Iris pigment epithelial cell (primary cell): ENCODE measurements around the gene DNAH9.

Experiments
- DNase-seq: peaks from one replicate; pipeline ENCODE4 v3.0.0-alpha.2; 2011; ENCODE audit warnings: low read depth

The DNAH9 gene

DNA sequence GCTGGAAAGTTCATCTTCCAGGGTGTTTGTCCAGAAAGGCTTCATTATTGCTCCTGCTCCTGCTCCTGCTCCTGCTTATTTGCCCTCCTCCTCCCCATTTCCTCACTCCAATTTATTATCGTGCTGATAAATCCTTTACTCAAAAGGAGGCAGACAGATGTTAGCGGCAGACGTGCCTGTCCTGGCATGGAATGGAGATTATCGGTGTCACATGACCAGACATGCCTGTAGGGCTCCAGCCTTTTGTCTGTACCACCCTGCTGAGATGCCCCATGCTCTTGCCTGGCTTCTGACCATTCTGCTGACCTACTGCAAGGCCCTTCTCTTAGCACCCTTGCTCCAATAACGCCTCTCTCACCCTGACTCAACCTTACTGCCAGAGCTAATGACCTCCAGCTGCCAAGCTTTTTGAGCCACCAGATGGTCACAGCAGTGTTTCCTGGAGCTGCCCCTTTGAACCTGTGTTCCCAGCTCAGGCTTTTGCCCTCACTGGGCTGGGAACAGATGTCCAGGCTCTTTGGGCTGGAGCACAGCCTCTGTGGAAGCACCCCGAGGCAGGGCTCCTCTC is 12.8 kb downstream of the DNAH9 start:
- no peak for DNase-seq

DNA sequence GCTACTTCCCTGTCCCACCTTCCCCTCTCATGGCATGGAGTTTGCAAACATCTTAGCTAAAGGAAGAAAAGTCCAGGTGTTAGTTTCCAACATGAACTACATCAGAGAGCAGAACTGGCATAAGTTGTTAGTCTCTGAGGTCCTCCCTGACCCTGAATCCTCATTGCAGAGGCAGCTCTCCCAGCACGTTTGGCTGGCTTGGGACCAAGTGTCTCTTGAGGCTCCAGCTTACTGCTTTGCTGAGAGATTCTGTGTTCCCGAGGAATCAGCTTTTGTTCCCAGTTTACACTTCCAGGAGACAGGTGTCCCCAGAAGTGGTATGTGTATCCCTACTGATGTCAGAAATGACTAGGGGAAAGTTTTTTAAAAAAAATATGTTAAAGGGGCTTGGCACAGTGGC is 14.7 kb downstream of the DNAH9 start:
- DNase-seq = no peak

DNA sequence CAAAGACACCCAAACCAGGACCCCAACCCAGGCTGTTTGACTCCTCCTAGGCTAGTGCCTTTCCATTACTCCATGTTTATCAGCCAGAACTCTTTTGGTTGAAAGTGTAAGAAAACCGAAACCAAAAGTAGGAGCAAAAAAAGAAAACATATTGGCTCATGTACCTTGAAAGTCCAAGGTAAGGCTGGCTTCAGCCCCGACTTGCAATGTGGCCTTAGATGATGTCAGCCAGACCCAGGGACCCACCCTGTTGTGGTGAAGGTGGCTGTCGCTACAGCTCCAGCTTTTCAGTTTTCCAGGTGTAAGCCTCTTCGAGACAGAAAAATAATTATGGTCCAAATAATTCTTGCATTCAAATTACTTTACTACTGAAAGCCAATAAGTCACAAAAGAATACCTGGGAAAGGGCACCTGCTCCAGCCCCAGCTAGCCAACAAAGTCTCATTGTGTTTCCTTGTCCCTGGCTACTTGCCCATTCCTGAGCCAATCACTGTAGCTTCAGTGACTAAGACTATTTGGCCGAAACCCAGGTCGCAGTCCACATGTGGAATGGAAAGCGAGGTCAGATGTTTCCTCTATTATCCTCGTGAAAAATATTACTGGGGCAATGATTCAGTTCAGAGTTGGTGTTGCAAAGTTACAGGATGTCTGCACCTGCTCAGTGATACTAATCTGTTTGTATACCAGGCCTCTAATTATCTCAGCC is 20.7 kb downstream of the DNAH9 start:
- no peak for DNase-seq

DNA sequence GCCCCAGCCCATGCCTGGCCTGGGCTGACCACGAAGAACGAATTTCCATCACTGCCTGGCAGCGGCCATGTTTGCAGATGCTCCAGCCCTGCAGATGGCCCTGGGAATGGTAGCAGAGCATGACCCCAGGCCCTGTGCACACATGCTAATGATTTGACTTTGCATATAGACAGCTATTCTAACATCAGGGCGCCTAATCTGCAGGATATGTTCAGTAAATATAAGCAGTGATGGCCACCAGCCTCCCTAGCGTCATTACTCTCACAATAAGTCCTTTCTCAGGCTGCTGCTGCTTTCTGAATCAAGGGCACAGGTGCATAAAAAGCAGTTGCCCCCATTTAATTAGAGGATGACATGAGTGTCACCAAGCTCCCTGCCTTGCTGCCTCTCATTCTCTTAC is 24.2 kb downstream of the DNAH9 start:
- no peak for DNase-seq

DNA sequence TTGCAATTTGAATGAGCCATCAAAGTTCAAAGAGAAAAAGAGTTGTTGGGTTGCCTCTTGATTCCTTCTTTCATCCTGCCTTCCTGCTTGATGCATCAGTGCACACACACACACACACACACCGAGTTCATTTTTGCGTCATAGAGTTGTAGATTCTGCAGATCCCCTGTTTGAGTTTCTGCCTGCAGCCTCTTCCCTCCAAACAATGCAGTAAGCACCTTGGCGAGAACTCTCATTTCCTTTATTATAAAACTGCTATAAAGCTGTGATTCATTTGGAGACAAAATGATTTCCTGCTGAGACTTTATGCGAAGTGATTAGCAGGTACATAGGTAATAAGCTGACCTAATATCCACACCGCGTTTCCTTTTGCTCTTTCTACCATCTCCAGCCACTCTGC is 26.7 kb downstream of the DNAH9 start:
- DNase-seq = no peak

DNA sequence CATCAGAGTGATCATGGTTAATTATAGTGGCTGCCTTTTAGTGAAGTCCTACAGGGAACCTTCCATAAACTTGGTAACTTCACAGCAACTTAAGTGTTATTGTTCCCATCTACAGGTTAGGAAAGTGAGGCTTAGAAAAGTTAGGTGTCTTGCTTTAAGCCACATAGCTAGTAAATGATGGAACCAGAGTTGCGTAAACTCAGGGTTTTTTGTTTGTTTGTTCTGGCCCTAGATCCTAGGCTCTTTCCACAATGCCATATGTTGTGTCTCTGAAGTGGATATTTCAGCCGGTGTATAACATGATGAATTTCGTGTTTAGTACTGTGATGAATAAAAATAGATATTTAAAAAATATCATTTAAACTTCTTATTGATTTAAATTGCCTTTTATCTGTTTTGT is 27.6 kb downstream of the DNAH9 start:
- DNase-seq = no peak

DNA sequence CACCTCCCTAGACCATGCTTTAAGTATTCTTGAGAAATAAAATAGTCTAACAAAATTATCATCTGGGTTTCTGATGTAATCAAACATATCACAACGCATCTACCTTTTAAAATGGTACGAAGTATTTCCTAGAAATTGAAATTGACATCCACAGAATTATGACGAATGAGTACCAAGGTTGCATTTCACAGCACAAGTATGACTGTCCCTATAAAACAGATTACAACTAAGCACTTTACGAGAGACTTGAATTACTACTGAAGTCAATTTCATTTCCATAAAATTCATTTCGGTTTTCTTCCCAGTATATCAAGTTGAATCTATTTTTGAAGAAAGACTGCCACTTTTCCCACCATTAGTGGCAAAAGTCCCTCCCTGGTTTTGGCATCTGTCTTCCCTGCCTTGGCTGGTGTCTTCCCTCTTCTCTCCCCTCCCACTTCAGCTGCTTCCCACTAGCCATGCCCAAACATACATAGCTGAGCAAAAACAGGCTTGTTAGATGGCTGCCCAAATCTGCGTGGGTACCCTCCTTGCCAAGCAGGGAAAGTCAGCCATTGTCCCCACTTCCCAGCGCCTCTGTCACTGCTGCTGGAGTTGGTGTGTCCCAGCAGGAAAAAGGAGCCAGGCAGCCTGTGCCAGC is 29.2 kb downstream of the DNAH9 start:
- DNase-seq = no peak

DNA sequence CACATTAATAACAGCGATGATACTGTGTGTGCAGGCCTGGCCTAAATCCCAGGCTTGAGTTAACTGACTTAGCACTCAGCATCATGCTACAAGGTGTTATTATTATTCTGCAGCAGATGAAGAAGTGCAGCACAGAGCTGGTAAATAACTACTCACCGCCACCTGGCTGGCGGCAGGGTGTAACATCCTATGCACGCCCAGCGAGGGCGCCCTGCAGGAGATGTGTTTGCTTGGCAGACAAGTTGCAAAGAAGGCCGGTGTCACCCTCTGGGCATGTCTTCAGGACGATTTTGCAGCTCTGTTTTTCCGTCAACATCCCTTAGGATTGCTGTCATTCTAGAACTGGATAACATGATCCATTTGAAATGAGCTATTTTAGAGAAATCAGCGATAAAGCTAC is 30.1 kb downstream of the DNAH9 start:
- no peak for DNase-seq

DNA sequence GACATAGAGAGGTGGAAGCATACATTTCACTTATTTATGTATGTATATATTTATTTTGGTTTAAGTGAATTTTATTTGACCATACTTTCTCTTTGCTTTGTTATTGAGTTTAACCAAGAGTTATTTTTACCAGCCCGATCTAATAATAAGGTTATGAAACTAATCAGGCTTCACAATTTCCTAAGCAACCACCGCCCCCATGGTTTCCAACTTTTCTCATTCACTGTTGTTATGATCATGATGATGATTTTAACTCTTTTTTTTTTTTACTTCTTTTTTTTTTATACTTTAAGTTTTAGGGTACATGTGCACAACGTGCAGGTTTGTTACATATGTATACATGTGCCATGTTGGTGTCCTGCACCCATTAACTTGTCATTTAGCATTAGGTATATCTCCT is 30.6 kb downstream of the DNAH9 start:
- no peak for DNase-seq

DNA sequence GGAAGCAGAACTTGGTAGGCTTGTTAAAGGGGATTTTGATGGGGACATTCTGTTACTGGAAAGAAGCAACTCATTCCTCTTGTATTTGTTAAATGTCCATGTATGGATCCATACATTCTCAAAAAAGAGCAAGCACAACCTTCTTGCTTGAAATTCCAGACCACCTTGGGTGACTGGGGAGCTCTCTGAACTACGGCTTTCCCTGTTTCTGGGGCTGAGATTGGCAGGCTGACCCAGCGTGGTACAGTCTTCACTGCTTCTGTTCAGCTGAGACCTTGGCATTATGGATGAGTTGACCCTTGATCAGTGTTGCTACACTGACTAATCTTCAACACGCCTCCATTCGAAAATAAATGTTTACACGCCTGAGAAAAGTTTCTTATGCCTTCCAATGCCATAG is 38.5 kb downstream of the DNAH9 start:
- no peak for DNase-seq

DNA sequence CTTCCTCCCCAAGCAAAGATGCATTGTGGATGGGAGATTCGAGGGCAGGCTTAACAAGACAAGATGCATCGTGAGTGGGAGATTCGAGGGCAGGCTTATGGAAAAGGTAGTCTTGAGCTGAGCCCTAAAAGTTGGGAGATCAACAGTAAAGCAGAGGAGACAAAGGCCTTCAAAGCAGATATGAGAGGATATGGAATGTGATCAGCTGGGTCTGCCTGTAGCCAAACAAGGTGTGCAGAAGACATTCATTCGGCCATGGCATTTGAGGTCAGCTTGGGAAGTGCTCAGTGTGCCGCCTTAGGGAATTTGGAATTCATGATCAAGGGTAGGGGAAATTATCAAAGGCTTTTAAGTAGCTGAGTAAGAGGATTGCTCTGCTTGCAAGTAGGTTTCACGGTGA is 39.5 kb downstream of the DNAH9 start:
- no peak for DNase-seq

DNA sequence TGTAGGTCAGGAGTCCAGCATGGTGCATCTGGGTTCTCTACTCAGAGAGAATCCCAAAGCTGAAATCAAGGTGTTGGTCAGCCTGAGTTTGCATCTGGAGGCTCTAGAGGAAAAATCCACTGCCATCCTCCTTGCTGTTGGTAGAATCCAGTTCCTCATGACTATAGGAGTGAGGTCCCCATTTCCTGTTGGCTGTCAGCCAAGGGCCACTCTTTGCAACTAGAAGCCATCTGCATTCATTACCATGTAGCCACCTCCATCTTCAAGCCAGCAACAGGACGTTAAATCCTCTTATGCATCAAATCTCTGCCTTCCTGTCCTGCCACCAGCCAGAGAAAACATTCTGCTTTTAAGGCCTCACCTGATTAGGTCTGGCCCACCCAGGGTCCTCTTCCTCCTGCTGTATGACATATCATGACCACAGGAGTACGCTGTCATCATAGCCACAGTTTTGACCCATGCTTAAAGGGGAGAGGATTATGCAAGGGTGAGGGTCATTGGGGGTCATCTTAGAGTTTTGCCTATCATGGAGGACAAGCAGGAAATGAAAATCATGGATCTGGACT is 40.5 kb downstream of the DNAH9 start:
- DNase-seq = no peak

DNA sequence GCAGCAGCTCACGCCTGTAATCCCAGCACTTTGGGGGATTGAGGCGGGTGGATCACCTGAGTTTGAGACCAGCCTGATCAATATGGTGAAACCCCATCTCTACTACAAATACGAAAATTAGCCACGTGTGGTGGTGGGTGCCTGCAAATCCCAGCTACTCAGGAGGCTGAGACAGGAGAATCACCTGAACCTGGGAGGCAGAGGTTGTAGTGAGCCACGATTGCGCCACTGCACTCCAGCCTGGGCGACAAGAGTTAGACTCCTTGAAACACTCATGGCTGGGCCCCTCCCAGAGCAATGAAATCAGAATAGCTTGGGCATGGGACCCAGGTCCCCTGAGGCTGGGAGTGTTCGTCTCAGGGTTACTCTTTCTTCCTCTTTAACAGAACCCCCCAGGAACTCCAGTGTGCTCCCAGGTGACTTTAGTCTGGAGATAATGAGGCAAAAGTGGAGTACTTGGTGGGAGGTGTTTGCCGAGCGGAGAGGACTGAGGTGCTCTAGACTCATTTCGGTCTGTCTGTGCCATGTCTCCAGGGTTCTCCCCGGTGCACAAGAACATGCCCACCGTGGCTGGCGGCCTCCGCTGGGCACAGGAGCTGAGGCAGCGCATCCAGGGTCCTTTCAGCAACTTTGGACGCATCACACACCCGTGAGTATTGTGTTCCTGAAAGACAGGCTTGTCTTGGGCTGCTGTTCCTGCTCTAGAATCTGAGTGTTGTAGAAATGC is 41.6 kb downstream of the DNAH9 start:
- no peak for DNase-seq

DNA sequence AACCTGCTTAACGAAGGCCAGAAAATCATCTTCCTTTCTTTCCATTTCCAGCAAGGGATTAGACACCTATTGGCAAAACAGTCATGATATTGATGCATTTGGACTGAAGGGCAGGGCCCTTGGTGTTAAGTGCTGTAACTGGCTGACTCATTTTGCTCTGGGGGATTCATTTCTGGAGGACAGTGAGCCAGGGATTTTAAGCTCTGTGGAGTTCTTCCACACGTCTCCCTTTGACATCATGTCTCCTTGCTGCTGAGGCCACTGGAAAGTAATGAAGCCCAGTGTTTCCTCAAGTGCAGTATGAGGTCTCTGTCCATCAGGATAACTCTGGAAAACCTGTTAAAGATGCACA is 42.2 kb downstream of the DNAH9 start:
- no peak for DNase-seq

DNA sequence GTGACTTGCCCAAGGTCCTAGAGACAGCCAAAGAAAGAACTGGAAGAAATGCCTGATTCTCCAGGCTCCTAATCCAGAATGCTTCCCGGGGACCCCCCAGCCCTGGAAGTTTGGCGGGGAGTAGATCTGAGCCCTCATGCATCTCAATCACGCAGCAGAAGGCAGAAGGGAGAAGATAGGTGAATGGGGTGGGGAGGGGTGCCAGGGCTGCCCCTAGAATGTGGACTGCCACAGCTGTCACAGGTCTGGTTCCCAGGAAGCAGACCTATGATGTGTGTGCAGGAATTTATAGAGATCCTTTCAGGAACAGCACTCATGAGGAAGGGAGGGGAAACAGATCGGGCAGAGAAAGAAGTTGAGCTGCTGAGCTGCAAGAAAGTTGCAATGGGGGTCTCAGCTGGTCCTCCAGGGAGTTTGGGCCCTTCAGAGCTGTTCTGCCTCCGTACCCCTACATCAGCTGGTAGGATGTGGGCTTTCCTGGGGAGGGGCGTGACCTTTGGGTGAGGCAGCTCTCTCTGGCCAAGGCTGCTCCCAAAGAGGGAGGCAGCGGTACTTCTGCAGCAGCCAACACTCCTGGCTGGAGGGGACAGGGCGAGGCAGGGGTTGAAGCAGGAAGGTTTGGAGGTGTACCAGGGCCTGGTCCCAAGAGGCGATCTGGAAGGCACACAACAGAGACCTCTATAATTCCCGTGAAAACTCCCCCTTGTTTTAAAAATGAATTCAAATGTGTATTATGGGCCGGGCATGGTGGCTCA is 43.4 kb downstream of the DNAH9 start:
- no peak for DNase-seq

DNA sequence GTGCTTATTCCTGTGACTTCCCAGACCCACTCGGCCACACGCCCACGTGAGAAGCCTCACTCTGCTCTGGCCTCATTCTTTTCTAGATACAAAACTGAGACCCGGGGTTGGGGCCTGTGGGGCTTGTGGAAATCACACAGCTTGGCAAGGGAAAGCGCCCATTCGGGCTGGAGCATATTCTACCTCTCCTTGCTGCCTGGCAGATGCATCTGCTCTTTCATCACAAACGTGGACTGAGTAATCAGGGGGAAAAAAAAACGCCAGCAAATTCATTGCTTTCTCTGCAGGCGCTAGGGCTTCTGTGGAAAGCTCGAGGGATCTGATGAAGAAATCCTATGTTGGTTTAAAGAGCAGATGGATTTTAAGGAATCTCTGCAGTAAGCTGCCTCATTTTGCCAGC is 44.4 kb downstream of the DNAH9 start:
- DNase-seq = no peak

DNA sequence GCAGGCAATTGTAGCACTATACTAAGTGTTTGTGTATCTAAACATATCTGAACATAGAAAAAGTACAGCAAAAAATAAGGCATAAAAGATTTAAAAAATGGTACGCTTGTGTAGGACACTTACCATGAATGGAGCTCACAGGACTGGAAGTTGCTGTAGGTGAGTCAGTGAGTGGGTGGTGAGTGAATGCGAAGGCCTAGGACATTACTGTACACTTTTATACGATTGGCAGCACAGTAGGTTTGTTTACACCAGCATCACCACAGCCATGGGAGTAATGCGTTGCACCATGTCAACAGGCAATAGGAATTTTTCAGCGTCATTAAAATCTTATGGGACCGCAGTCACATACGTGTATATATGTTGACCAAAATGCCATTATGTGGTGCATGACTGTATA is 45.6 kb downstream of the DNAH9 start:
- no peak for DNase-seq

DNA sequence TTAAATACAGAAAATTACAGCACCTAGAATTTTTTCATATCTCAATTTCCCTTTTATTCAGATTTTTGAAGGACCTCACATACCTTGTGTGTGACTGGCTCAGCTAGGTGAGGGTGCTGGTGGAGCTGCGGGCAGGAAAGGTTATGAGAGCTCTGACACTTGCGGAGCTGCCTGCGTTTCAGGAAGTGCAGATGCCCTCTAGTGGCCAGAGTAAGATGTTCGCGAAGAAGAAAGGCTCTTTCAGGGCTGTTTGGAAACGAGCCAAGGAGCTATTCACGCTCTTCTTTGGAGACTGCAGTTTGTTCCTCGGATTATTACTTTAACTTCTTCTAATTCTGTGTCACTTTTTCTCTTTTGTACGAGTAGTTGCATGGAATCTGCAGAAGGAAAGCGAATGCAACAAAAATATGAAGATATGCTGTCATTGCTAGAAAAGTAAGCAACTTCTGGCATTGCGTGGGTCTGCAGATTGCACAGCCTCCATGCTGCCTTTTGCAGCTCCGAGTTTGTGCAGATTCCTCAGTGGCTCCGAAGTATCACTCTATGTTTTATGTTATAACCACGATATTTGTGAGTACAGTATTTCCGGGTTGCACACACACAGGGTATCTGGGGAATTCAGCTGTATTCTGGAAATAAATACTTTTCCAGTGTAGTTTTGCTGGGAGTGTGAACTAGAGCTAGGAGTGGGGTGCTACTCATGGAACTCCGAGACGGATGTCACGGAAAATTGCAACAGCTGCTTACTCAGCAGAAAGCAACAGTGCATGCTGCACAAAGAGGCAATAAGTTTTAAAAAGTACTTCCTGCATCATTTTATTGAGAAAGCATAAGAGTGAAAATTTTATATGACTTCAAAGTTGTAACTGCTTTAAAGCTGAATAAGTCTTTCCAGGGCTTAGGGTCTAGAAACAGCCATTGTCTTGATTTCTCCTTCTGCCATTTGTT is 46.3 kb downstream of the DNAH9 start:
- DNase-seq = peak; percentile 67

DNA sequence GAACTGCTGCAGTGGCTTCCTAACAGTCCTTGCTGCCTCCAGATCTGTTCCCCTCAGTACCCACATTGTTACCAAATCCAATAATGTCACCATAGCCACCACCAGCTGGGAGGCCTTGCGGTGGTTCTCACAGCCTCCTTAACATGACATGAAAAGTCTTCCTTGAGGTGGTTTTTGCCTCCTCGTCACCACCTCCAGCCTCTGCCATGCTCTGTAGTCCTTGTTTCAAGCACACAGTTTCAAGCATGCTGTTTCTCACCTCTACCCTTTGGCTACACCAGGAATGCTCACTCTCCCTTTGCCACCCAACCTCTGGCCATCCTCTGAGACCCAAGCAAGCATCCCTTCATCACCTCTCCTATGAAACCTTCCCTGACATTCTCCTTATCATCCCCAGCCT is 47.2 kb downstream of the DNAH9 start:
- DNase-seq = no peak

DNA sequence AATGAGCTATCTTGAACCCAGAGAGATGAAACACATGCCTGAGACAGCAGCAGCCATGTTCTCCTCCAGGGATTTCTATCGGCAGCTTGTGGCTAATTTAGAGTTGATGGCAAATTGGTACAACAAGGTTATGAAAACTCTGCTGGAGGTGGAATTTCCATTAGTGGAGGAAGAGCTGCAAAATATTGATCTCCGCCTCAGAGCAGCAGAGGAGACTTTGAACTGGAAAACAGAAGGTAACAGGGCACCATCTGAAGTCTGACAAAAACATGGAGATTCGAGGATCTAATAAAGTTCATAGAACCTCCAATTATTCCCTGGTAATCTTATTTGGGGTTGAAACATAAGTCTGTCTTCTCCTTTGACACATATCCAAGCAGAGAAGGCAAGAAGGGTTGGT is 52.8 kb downstream of the DNAH9 start:
- DNase-seq = no peak

DNA sequence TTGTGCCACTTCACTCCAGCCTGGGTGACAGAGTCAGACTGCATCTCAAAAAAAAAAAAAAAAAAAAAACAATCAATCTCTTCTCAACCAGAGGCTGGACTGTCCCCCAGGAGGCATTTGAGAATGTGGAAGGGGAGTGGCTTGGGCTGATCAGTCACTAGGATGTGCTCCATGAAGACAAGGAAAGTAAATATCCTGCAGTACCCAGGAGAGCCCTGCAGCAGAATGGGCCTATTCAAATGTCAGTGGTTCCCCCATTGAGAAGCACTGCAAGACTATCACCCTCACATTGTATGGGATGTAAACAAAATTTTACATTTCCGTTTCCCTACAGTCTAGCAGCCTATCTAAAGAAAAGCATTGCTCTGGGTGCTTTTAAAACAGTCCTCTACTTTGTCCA is 70.3 kb downstream of the DNAH9 start:
- no peak for DNase-seq
